Frontal cortex (tissue), 4 donors: Measurements from ENCODE around the gene MTFP1. TPM values are rescaled to one million over a fixed set of nuclear protein-coding genes. Genes with fewer than 3 reads are reported as not detected.
"Not testable (repeated sequence)": the region's sequence is repeated elsewhere in the genome, so short reads cannot be mapped to it uniquely, and the experiment has no call there.

Experiments used
- DNase-seq, 2 donors: peaks; one replicate each; pipeline ENCODE4 v3.0.0; 2012; ENCODE audit warnings: low spot score in 2 of 2
- FAIRE-seq: peaks from 2 replicates; lab custom pipeline; 2012; peaks lifted over from hg19 to GRCh38; lab: Jason Lieb, UNC
- total RNA-seq: library from RNA; depleted of rRNA; stranded (reverse); fragments of >200 nt; gene quantifications from one replicate; pipeline ENCODE4 v1.2.3, GENCODE V29; 2014
- donor health status: control.
- donor health status: control.
- donor health status: control.

The MTFP1 gene
- total RNA-seq, 1 donor from 2014 or later, result 0.41 TPM

DNA sequence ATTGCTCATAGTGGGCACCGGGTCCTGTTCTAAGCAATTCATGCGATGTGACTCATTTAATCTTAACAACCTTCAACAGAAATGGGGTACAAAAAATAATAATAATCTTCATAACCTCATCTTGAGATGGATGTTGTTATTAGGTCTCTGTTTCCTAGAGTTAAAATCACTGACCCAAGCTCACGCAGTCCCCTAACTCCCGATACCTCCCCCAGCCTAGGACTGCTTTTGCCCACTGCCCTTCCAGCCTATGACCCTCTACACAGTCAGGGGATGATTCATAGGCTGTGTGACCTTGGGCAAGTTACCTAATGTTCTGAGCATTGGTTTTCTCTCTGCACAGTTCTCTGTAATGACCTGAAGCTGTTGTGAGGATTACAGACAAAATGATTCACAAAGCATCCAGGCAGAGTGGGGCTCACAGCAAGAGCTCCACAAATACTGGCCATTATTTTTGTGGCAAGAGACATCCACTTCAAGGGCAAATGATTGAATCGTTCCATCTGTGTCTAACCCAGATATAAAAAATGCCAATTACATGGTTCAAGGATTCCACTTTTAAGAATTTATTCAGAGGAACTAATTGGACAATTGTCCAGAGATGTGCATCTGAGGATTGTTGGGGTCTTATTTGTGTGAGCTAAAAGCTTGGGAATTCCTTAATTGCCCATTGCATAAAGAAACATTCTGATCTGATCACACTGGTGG, 20.0 kb downstream of the MTFP1 start:
- FAIRE-seq (no peak), DNase-seq (no peak)

DNA sequence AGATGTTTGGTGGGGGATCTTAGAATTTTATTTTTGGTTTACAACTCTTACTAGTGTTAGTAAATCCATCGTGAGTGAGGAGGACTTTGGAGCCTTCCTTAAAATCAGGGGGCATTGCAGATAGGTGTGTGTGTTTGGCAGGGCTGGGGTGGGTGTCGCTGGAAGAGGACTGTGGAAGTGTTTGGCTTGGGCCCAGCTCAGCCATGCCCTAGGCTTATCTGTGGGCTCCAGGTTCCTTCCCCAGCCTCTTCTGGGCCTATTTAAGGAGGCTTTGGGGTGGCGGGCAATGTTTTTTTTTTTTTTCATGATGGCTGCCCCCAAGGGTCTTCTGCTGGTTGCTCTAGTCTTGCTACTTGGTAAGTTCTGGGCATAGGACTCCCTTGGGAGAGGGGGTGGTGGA, 22.1 kb downstream of the MTFP1 start:
- FAIRE-seq, result no peak
- DNase-seq, result no peak

DNA sequence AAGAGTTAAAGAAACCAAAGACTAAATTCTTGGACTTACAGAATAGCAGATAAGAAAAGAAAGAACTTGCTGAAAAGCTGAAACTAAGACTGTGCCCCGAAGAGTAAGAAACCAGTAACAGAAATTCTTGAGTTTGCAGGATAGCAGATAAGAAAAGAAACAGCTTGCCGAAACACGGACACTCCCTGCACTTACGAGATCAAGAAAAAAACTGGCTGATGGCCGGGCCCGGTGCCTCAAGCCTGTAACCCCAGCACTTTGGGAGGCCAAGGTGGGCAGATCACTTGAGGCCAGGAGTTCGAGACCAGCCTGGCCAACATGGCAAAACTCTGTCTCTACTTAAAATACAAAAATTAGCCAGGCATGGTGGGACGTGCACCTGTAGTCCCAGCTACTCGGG, 25.9 kb downstream of the MTFP1 start:
- not testable (repeated sequence) for DNase-seq, FAIRE-seq

DNA sequence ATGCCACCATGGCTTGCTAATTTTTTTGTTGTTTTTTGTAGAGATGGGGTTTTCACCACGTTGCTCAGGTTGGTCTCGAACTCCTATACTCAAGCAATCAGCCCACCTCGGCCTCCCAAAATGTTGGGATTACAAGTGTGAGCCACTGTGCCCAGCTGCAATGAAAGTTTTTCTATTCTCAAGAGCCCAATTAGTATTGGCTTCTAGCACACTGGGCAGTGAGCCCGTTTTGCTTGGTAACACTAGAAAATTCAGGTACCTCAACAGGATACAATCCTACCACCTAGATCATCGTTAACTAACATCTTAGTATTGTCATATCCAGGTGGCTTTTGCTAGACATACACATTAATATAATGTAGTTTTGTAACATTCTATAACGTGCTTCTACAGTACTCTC, 27.3 kb downstream of the MTFP1 start:
- DNase-seq, result no peak
- FAIRE-seq, result no peak

DNA sequence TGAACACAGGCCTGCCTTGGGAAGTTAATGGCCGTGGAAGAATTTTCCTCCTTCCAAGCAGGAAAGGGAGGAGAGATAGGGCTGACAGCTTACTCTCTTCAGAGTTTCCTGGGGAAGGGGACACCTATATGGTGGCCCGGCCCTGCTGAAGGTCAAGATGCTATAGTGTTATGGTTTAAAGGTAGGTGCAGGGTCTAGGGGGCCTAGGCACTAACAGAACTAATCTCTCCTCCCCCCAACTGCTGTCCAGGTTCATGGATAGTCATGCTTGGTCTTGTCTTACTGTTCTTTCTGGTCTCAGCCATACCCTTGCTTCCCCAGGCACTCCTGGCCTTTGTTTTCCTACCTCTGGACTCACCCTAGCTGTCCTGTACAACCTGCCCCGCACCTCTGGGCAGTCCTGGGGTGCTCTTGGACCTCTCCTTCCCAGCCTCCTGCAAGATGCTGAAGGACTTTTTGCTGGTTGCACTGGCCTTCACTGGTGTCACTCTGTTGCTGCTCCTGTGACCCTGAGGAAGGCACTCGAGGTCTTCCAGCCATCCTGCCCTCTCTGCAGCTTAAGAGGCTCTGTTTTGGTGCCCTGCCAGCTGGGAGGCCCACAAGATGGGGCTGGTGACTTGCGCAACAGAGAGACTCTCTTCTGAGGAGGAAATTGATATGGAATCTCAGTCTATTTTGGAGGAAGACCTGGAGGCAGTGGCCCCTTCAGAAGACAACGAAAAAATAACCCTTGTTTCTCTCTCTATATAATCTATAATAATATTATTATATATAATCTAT, 28.4 kb downstream of the MTFP1 start:
- FAIRE-seq (no peak), DNase-seq (no peak)

DNA sequence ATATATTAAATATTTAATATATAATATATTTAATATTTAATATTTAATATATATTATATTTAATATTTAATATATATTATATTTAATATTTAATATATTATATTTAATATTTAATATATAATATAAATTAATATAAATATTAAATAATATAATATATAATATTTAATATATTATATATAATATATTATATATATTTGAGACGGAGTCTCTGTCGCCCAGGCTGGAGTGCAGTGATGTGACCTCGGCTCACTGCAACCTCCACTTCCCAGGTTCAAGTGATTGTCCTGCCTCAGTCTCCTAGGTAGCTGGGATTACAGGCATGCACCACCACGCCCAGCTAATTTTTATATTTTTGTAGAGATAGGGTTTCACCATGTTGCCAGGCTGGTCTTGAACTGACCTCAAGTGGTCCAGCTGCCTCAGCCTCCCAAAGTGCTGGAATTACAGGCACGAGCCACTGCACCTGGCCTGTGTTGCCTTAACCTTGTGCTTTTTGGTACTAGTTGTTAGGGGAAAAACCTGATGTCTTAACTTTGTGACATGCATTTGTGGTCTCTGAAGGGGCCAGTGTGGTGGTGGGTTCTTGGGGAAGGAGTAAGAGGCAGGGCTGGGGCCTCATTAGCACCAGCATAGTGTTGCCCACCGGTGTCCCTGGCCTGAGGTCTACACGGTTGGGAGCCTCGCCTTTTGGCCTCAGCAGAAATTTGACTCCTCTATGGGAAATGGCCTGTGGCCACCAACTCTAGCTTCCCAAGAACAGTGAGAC, 29.7 kb downstream of the MTFP1 start:
- FAIRE-seq, result no peak

DNA sequence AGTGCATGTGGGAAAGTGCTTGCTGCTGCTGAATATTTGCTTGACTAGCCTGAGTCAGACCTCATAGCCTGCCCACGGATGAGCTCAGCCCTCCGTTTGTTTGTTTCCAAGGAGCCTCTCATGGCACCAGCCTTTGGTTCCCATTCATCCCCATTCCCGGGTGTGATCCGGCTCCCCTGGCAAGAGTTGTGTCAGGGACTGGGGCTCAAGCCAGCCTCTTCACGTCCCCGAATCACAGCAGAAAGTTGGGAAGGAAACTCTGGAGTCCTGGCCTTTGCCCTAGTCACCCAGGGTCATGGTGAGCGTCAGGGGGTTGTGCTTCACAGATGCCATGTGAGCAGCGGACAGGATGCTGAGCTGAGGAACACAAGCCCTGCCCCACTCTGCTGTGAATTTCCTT, 32.4 kb downstream of the MTFP1 start:
- FAIRE-seq (no peak), DNase-seq (no peak)

More for the DNA sequence above, 29.7 kb downstream of the MTFP1 start:
- DNase-seq, result no peak

DNA sequence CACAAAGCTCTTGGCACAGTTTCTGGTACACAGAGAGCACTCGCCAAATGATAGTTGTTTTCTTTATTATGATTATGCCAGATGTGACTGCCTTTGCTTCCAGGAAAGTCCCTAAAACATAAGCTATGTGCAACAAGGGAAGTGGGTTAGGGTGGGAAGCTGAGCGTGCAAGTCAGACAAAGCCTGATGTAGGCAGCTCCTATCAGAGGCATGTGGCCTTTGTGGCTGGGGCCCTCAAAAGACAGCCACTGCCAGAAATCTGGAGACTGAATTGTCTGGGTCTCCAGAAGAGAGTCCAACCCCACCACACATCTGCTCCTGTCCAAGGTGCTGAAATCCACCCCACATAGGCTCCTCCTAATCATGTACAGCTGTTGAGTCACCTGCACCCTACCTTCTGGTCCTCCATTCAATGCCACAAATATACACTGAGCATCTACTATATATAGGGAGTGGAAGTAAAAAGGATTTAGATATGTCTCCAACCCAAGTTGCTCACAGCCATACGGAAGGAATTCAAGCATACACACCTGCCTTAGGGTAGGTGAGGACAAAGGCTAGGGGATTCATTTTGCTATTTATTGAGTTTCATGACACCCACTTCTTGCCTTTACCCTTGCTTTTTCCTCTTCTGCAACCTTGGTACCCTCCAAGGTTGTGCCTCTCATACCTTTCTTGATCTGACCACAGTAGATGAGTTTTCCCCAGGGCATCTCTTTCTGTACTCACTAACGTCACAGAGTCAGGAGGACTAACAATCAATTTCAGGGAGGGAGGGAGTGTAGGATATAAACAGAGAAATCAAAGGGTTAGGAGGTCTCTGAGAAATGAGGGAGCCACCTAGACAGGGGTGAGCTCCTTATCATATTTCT, 33.8 kb downstream of the MTFP1 start:
- FAIRE-seq, result no peak

DNA sequence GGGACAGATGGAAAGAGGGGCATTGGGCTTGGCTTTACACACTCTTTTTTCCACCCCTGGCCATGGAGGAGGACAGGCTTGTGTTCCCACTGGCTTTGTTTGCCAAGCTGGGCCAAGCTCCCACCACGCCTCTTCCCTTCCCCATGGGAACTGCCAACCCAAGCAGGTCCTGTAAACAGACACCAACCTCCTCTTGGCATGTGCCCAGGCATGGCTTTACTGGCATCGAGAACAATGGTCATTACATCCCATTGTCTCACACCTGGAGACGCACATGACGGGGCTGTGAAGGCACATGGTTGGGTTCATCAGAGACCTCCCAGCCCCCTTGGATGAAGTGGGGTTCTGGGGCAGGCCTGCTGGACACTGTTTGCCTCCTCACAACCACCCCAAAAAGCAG, 34.6 kb downstream of the MTFP1 start:
- no peak for DNase-seq
- no peak for FAIRE-seq

More for the DNA sequence above, 33.8 kb downstream of the MTFP1 start:
- DNase-seq, result no peak

DNA sequence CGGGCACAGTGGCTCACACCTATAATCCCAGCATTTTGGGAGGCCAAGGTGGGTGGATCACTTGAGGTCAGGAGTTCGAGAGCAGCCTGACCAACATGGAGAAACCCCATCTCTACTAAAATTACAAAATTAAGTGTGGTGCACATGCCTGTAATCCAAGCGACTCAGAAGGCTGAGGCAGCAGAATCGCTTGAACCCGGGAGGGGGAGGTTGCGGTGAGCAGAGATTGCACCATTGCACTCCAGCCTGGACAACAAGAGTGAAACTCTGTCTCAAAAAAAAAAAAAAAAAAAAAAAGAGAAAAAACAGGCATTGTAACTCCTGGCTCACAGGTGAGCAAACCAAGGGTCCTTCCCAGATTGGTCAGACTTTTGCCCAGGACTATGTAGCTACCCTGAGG, 35.0 kb downstream of the MTFP1 start:
- FAIRE-seq, DNase-seq: not testable (repeated sequence)

DNA sequence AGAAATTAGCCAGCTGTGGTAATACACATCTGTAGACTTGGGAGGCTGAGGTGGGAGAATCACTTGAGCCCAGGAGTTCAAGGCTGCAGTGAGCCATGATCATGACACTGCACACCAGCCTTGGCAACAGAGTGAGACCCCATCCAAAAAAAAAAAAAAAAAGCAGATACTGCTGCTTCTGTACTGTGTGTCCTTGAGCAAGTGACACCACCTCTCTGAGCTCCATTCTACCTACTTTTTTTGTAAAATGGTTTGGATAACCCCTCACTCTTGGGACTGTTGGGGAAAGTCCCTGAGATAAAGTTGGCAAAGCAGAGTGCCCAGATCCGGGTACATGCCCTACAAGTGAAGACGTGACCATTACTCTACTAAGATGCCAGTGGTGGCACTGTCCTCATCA, 43.6 kb downstream of the MTFP1 start:
- DNase-seq (no peak), FAIRE-seq (no peak)

DNA sequence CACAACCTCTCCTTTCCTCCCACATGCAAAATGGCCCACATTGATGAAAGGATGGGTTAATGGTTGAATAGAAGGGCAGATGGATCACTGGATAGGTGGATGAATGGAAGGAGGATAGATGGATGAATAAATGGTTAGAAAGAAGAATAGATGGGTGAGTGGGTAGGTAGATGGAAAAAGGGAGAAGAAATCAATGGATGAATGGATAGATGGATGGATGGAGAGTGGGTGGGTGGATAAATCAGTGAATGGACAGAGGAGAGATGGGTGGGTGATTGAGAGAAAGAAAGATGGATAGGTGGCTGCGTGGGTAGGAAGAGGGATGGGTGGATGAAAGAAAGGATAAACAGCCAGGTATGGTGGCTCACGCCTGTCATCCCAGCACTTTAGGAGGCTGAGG, 45.1 kb downstream of the MTFP1 start:
- no peak for DNase-seq

DNA sequence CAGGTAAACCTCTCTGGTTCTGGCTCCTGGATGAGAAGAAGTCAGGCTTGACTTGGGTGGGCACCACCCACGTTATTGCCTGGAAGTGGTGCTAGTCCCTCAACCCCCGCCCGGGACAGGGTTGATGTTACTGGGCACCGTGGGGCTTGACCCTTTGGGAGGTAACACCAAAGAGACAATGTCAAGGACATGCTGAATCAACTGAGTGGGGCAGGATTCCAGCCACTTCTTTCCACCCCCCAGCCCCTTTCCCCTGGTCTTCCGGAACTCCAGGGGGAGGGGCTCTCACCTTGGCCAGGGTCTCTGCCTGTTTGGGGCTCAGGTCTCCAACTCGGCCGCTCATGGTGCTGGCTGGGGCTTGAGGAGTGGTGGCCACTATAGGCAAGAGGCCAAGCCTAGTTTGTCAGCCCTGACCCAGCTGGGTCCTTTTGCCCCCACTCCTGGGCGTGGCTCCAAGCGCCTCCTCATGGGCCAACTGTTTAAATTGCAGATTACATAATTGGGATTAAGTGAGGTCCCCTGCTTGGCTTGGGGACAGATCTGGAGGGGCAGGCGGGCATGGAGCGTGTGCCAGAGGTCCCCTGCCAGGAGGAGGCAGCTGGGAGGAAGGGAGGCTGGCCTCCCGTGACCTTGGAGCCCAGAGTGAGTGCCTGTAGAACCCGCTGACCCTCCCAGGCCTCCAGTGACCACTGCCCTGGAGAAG, 46.2 kb downstream of the MTFP1 start, which contains the start of gene SEC14L3:
Gene SEC14L3, minus strand, starts transcription at position 402 of the 703 bp plus-strand sequence. Its CDS starts 59 bp downstream, at position 343.
- DNase-seq (peak in 1 of 2 donors; percentile 32), FAIRE-seq (no peak)

More for the DNA sequence above, 45.1 kb downstream of the MTFP1 start:
- FAIRE-seq, result no peak

DNA sequence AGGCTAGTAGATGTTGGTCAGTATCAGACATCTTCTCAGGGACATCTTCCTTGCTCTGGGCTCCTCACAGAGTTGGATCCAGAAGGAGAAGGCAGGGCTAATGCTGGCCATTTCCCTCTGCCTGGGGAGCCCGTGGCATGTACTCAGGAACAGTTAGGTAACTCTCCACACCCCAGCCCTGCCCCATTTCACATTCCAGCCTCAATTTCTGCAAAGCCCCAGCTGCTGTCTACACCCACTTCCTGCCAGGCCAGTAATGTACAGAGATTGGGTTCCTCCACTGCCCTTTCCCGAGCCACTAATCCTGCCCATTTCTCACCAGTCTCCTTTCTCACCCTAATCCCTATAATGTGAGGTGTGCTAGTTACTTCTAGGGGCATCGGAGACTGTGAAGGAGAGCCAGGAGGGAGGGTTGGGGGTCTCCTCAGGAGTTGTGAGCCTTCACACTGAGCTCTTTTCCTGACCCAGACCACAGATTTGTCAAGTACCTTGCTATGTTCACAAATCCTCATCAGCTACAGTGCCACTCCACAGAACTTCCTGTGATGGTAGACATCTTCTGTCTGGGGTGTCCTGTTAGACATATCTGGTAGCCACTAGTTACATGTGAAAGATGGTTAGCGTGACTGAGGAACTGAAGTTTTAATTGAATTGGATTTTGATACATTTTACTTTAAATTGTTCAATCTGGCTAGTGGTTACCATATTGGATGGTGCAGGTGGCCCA, 47.6 kb downstream of the MTFP1 start:
- no peak for FAIRE-seq
- DNase-seq, result no peak

DNA sequence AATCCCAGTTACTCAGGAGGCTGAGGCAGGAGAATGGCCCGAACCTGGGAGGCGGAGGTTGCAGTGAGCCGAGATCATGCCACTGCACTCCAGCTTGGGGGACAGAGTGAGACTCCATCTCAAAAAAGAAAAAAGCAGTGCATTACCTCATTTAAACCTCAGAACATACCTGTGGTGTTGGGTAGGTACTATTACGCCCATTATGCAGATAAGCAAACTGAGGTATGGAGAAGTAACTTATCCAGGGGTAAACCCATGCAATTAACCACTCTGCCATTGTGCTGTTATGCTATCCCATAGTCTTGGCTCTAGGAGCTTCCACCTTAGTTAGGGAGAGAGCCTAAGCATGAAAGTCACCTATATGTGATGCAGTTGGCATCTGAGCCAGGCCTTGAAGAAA, 48.6 kb downstream of the MTFP1 start:
- no peak for DNase-seq
- no peak for FAIRE-seq

DNA sequence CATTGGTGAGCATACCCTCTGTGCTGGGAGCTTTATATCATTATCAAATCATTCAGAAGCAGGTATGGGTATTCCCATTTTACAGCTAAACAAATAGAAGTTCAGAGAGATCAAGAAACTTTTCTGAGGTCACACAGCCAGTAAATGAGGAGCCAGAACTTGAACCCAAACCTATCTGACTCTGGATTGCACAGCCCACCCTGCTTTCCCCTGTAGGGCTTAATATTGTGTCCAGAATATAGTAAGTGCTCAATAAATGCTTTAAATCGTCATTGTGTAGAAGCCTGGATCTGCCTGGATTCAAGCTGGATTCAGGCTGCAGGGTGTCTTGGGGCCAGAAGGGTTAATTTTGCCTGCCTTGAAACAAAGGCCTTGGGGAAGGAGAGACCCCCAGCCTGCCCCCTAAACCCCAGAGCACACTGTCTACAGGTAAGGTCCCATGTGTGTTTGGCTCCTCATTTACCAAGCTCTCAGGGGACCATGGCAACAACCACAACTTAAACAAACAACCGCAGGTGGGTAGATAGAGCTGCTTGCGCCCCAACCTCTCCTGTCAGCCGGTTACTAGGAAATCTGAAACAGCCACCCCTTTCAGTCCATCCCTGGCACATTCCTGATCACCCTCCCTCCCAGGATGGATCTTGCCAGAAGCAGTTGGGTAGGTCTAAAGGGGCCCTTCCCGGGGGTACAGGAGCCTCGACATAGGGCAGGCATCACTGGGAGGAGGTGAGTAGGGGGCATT, 49.3 kb downstream of the MTFP1 start:
- DNase-seq (no peak), FAIRE-seq (no peak)
